22Rv1 (cell line): ENCODE measurements around the gene TXLNG.
A peak's percentile ranks its signal among the peaks of the same experiment; 100 is the strongest.

Experiments used
- H3K27ac ChIP-seq: fragments of 450-650 bp; 2 replicates; pipeline ENCODE4 v1.5.1; 2017
- ZFX ChIP-seq: fragments of 450-650 bp; IDR thresholded peaks from 2 replicates; pipeline ENCODE4 v1.6.1; 2017; ENCODE audit warnings: antibody characterized with exemption, borderline replicate concordance
- TF ChIP-seq, protein P1 (sequence below): fragments of 450-650 bp; IDR thresholded peaks from 2 replicates; pipeline ENCODE4 v1.5.1; 2017; ENCODE audit warnings: mild to moderate bottlenecking

Gene TXLNG

DNA sequence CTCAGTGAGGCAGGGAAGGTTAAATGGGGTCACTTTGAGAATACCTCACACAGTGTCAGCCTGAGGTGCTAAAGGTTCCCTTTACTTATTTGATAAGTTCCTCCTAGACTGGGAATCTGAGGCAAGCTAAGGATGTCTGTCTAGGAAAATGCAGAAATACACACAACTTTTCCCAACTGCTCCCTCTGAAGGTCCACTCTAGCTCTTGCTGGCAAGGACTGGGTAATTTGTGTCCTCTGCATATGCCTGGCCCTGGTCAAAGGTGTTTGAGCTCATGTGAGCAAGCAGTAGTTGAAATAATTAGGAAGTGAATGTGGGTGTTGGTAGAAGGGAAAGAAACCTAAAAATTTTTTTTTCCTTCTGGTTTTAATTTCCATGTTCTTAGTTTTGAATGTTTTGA, 21.3 kb downstream of the TXLNG start:
- 0 out of 2 replicates have a peak overlapping the region, but pooled peaks have one; percentile 3 for H3K27ac ChIP-seq
- TF ChIP-seq, protein P1, sequence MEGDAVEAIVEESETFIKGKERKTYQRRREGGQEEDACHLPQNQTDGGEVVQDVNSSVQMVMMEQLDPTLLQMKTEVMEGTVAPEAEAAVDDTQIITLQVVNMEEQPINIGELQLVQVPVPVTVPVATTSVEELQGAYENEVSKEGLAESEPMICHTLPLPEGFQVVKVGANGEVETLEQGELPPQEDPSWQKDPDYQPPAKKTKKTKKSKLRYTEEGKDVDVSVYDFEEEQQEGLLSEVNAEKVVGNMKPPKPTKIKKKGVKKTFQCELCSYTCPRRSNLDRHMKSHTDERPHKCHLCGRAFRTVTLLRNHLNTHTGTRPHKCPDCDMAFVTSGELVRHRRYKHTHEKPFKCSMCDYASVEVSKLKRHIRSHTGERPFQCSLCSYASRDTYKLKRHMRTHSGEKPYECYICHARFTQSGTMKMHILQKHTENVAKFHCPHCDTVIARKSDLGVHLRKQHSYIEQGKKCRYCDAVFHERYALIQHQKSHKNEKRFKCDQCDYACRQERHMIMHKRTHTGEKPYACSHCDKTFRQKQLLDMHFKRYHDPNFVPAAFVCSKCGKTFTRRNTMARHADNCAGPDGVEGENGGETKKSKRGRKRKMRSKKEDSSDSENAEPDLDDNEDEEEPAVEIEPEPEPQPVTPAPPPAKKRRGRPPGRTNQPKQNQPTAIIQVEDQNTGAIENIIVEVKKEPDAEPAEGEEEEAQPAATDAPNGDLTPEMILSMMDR = peak; percentile 38
- no peak for TF ChIP-seq ZFX

DNA sequence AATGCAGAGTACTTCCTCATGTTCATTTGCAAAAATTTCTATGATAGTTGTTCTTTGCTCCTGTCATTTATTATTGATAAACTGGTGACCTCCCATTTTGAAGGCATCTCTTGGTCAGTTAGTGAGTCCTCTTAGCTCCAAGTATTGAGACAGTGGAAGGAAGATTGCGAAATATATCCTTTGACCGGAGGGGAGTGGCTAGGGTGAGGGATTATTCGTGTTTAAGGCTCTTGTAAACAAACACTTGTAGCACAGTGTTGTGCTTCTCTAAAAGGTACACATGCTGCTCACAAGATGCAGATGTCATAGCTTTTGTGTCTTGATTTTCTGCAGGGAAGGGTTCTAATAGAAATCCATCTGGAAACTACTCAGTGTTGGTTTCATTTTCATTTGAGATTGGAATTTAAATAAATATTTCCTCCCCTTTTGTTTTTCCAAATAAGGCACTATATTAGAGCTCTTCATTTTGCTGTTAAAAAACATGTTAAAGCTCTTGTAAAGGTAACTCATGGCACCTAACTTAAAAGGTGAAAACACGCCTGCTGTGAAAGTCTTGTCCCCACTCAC, 21.8 kb downstream of the TXLNG start:
- no peak for TF ChIP-seq ZFX
- TF ChIP-seq, protein P1 = no peak
- H3K27ac ChIP-seq = 0 out of 2 replicates have a peak overlapping the region, but pooled peaks have one; percentile 3

DNA sequence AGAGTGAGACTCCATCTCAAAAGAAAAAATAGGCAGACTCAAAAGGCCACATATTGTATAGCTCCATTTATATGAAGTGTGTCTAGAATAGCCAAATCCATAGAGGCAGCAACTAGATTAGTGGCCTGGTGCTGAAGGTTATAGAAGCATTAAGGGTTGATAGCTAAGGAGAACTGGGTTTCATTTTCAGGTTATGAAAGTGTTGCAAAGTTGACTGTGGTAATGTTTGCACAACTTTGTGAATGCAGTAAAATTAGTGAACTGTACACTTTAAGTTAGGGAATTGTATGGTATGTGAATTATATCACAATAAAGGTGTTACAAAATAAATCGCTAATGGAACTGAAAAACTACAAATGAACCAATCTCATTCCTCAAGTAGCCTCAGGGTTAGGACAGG, 28.3 kb downstream of the TXLNG start:
- no peak for TF ChIP-seq ZFX
- TF ChIP-seq, protein P1 = no peak
- no peak overlapping the region for H3K27ac ChIP-seq

DNA sequence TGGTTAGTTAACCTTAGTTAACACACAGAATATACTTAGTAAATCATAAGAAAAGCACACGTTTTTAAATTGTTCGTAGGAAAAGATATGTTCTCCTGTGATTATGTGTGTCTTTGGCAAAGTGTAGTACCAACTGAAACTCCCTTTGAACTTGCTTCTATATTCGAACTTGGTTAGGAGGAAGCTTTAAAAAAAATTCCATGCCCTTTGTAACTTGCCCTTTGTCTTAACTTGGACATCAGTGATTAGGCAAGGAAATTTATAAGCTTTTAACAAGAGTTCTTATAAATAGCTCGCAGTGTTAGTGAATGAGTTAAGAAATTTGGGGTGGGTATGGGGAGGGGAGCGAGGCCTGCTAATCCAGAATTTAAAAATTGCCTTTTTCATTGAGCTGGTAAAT, 33.4 kb downstream of the TXLNG start:
- no peak overlapping the region for H3K27ac ChIP-seq
- TF ChIP-seq, protein P1 = no peak
- no peak for TF ChIP-seq ZFX

DNA sequence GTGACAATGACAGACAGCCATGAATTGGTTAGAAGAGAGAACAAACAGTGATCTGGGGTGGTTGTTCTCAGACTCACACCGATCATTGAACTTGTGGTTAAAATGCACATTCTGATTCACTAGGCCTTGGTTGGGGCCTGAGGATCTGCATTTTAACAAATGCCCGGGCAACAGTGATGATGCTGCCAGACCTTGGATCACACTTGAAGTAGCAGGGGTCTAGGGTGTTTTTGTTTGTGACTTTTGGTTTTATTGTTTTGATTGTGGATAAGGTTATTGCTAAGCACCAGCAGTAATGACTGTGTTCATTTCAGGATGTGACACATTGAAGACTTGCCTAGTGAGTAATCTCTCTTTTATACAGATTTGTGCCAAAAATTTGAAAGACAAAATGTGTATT, 36.5 kb downstream of the TXLNG start:
- H3K27ac ChIP-seq = no peak overlapping the region
- TF ChIP-seq, protein P1 = no peak
- no peak for TF ChIP-seq ZFX

DNA sequence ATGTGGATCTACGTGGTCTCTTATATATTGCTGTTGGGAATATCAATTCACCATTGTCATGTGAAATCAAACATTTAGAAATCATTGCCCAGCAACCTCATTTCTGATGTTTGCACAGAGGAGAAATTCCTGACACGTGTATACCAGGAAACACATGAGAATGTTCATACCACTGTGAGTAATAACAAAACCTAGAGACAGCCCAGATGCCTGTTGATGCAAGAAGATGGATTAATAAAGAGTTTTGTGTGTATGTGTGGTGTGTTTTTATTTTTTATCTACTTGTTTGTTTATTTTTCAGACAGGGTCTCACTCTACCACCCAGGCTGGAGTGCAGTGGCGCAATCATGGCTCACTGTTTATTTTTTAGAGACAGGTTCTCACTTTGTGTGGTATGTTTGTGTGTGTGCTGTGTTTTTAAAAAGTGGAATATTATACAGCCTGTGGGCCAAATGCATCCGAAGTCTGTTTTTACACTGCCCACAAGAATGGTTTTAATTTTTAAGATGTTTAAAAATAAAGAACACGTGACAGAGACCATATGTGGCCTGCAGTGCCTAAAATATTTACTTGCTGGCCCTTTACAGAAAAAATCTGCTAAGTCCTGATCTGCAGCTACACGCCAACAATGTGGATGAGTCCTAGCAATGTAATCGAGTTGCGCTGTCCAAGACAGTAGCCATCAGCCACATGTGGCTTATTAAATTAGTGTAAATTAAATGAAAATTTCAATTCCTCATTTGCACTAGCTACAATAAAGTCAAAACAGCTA, 39.2 kb downstream of the TXLNG start:
- H3K27ac ChIP-seq = no peak overlapping the region
- TF ChIP-seq, protein P1 = no peak

DNA sequence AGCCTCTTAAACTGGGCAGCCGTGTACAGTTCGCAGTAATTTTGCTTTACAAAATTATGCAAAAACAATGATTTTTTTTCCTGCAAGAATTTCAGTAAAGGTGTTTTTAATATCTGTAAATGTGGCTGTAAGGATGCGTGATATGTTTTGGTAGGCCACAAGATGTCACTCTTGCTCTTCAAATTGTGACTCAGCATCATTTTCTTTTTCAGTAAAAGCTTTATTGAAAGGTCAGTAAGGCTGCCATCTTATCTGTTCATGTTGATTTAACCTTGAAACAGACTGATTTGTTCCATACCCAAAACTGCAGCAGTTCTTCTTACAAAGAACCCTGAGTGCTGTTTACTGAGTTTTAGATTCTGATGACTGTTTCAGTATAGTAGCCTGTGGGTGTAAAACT, 39.9 kb downstream of the TXLNG start:
- no peak for TF ChIP-seq ZFX
- TF ChIP-seq, protein P1 = peak; percentile 53
- no peak overlapping the region for H3K27ac ChIP-seq
